H1 (cell line): ENCODE data around the gene MIPEP. TPM values are rescaled to one million over a fixed set of nuclear protein-coding genes. Genes with fewer than 3 reads are reported as not detected.

Experiments
- CTCF ChIA-PET: fragments of 300-600 bp; sonication (Branson Sonifier 250); formaldehyde crosslinking; loops from one replicate; lab custom pipeline; 2021; ENCODE audit not compliant: partially characterized antibody; lab: Charles Lee
- POLR2A ChIA-PET: fragments of 300-600 bp; sonication (Branson Sonifier 250); formaldehyde crosslinking; loops from one replicate; lab custom pipeline; 2021; ENCODE audit warnings: inconsistent platforms; ENCODE audit not compliant: partially characterized antibody; lab: Charles Lee
- DNase-seq, 2 experiments: peaks; one replicate each; pipeline versions ENCODE4 v3.0.0 to v3.0.0-alpha.2; 2010 to 2022; ENCODE audit warnings: low spot score in 2 of 2, low read depth in 1 of 2, mixed read lengths in 1 of 2
- FAIRE-seq: peaks from 2 replicates; lab custom pipeline; 2011; peaks lifted over from hg19 to GRCh38; lab: Jason Lieb, UNC
- H2AFZ ChIP-seq: 2 replicates; pipeline ENCODE4 v1.8.1; 2012; ENCODE audit warnings: low read length, inconsistent platforms
- H2AK5ac ChIP-seq: 2 replicates; pipeline ENCODE4 v1.6.1; 2013; ENCODE audit warnings: low read depth, low read length
- H2BK120ac ChIP-seq: replicated peaks from 2 replicates; pipeline ENCODE3; 2013; ENCODE audit warnings: low read depth, low read length, inconsistent platforms
- H2BK12ac ChIP-seq: 2 replicates; pipeline ENCODE4 v1.6.1; 2013; ENCODE audit warnings: low read depth, low read length
- H2BK15ac ChIP-seq: 2 replicates; pipeline ENCODE4 v1.6.1; 2013; ENCODE audit warnings: low read length
- H2BK20ac ChIP-seq: 2 replicates; pipeline ENCODE4 v1.6.1; 2013; ENCODE audit warnings: low read length
- H2BK5ac ChIP-seq: 2 replicates; pipeline ENCODE4 v1.6.1; 2013; ENCODE audit warnings: low read depth, low read length
- H3K14ac ChIP-seq: 2 replicates; pipeline ENCODE4 v1.6.1; 2013; ENCODE audit warnings: inconsistent platforms; ENCODE audit not compliant: insufficient read length
- H3K18ac ChIP-seq: 2 replicates; pipeline ENCODE4 v1.6.1; 2013; ENCODE audit warnings: low read length; ENCODE audit errors: extremely low read depth
- H3K23ac ChIP-seq: 2 replicates; pipeline ENCODE4 v1.6.1; 2013; ENCODE audit warnings: inconsistent platforms; ENCODE audit not compliant: insufficient read length
- H3K23me2 ChIP-seq: 2 replicates; pipeline ENCODE4 v1.6.1; 2013; ENCODE audit warnings: low read depth, low read length
- H3K27ac ChIP-seq: 2 replicates; pipeline ENCODE4 v1.6.1; 2011; ENCODE audit warnings: low read depth, low read length, inconsistent platforms
- H3K27me3 ChIP-seq, 4 experiments: replicated peaks in 1 of 4; 1 replicate in 1 of 4; 2 replicates in 3 of 4; pipeline versions ENCODE4 v1.6.1 to v1.8.1; 2011 to 2013; ENCODE audit warnings: low read length in 3 of 4, mild to moderate bottlenecking in 3 of 4, inconsistent platforms in 2 of 4, mixed read lengths in 2 of 4, moderate library complexity in 1 of 4; ENCODE audit not compliant: control insufficient read depth in 3 of 4, insufficient read depth in 3 of 4; ENCODE audit errors: extremely low read depth in 1 of 4
- H3K36me3 ChIP-seq, 4 experiments: 2 replicates each; pipeline versions ENCODE4 v1.6.1 to v1.8.1; 2011 to 2013; ENCODE audit warnings: mild to moderate bottlenecking in 4 of 4, low read length in 3 of 4, moderate library complexity in 2 of 4, control low read depth in 1 of 4, inconsistent platforms in 1 of 4; ENCODE audit not compliant: insufficient read depth in 4 of 4, control insufficient read depth in 2 of 4
- H3K4ac ChIP-seq: replicated peaks from 2 replicates; pipeline ENCODE3; 2013; ENCODE audit warnings: low read length, low read depth, mixed read lengths, inconsistent platforms; ENCODE audit not compliant: insufficient read length
- H3K4me1 ChIP-seq, 4 experiments: replicated peaks in 1 of 4; 1 replicate in 1 of 4; 2 replicates in 3 of 4; pipeline versions ENCODE4 v1.6.1 to v1.8.1; 2011 to 2013; ENCODE audit warnings: low read length in 3 of 4, inconsistent platforms in 2 of 4, mixed read lengths in 1 of 4; ENCODE audit not compliant: insufficient read depth in 4 of 4, control insufficient read depth in 3 of 4
- H3K4me2 ChIP-seq, 2 experiments: 2 replicates each; pipeline versions ENCODE4 v1.6.1 to v1.8.1; 2011 to 2013; ENCODE audit warnings: low read depth in 2 of 2, low read length in 2 of 2, control low read depth in 1 of 2, inconsistent platforms in 1 of 2, mild to moderate bottlenecking in 1 of 2; ENCODE audit not compliant: insufficient read depth in 1 of 2
- H3K4me3 ChIP-seq, 4 experiments: fragments of 200-600, 300-600 bp in 1 of 4; sonication (generic), shearing (Covaris generic), sonication (Bioruptor Twin) in 1 of 4; 2 replicates each; pipeline versions ENCODE4 v1.5.1 to v1.8.1; 2011 to 2016; ENCODE audit warnings: low read length in 4 of 4, low read depth in 3 of 4, control low read depth in 2 of 4, inconsistent platforms in 2 of 4, mild to moderate bottlenecking in 2 of 4, mixed read lengths in 1 of 4, moderate library complexity in 1 of 4; ENCODE audit not compliant: insufficient read depth in 2 of 4; ENCODE audit errors: extremely low read depth in 1 of 4
- H3K56ac ChIP-seq: replicated peaks from 2 replicates; pipeline ENCODE3; 2013; ENCODE audit warnings: low read depth, mild to moderate bottlenecking, mixed read lengths, low read length, inconsistent platforms; ENCODE audit not compliant: insufficient read length
- H3K79me1 ChIP-seq: 2 replicates; pipeline ENCODE4 v1.6.1; 2013; ENCODE audit warnings: low read depth, low read length, control low read depth
- H3K79me2 ChIP-seq, 2 experiments: 2 replicates each; pipeline versions ENCODE4 v1.6.1 to v1.8.1; 2012 to 2013; ENCODE audit warnings: low read length in 2 of 2, mild to moderate bottlenecking in 2 of 2, inconsistent platforms in 1 of 2; ENCODE audit not compliant: insufficient read depth in 2 of 2, control insufficient read depth in 1 of 2
- H3K9ac ChIP-seq, 4 experiments: replicated peaks in 1 of 4; 1 replicate in 1 of 4; 2 replicates in 3 of 4; pipeline versions ENCODE4 v1.6.1 to v1.8.1; 2011 to 2013; ENCODE audit warnings: low read depth in 3 of 4, low read length in 3 of 4, control low read depth in 2 of 4, mild to moderate bottlenecking in 2 of 4, moderate library complexity in 2 of 4, inconsistent platforms in 1 of 4; ENCODE audit errors: extremely low read depth in 1 of 4
- H3K9me3 ChIP-seq, 2 experiments: 2 replicates each; pipeline versions ENCODE4 v1.6.1 to v1.8.1; 2012 to 2013; ENCODE audit warnings: mild to moderate bottlenecking in 2 of 2, moderate library complexity in 2 of 2, control low read depth in 1 of 2, inconsistent platforms in 1 of 2, low read depth in 1 of 2, low read length in 1 of 2, mixed read lengths in 1 of 2; ENCODE audit not compliant: insufficient read depth in 2 of 2
- H4K20me1 ChIP-seq, 2 experiments: replicated peaks in 1 of 2; 2 replicates each; pipeline versions ENCODE3 to v1.8.1; 2011 to 2013; ENCODE audit warnings: inconsistent platforms in 2 of 2, low read length in 2 of 2, mild to moderate bottlenecking in 1 of 2; ENCODE audit not compliant: insufficient read depth in 2 of 2, control insufficient read depth in 1 of 2
- H4K5ac ChIP-seq: 2 replicates; pipeline ENCODE4 v1.6.1; 2013; ENCODE audit warnings: low read length, low read depth, mixed read lengths, inconsistent platforms; ENCODE audit not compliant: insufficient read length
- H4K8ac ChIP-seq: 2 replicates; pipeline ENCODE4 v1.8.0; 2013; ENCODE audit warnings: mild to moderate bottlenecking, moderate library complexity, low read length, inconsistent platforms; ENCODE audit not compliant: insufficient read depth; ENCODE audit errors: extremely low read depth
- H4K91ac ChIP-seq: replicated peaks from 2 replicates; pipeline ENCODE3; 2013; ENCODE audit warnings: low read length, mixed read lengths, inconsistent platforms; ENCODE audit not compliant: insufficient read length
- BCL11A ChIP-seq, 2 experiments: IDR thresholded peaks; one replicate each; pipeline ENCODE4 v1.6.1; 2011; ENCODE audit warnings: low read depth in 2 of 2, low read length in 2 of 2, mild to moderate bottlenecking in 2 of 2
- BRCA1 ChIP-seq: IDR thresholded peaks from 2 replicates; pipeline ENCODE4 v1.6.1; 2012; ENCODE audit warnings: low read depth, low read length, improper control_type of control experiment
- CTBP2 ChIP-seq: IDR thresholded peaks from 2 replicates; pipeline ENCODE4 v1.7.0; 2011; ENCODE audit warnings: borderline replicate concordance, mild to moderate bottlenecking, moderate library complexity, mixed read lengths, low read length; ENCODE audit not compliant: insufficient read depth, insufficient read length
- EP300 ChIP-seq, 2 experiments: IDR thresholded peaks; 1 replicate in 1 of 2; 2 replicates in 1 of 2; pipeline ENCODE4 v1.6.1; 2011 to 2012; ENCODE audit warnings: low read depth in 2 of 2, low read length in 2 of 2, mild to moderate bottlenecking in 2 of 2, borderline replicate concordance in 1 of 2, inconsistent platforms in 1 of 2, moderate library complexity in 1 of 2
- HDAC2 ChIP-seq, 2 experiments: fragments of 300-600 bp in 1 of 2; sonication (generic) in 1 of 2; IDR thresholded peaks; 2 replicates each; pipeline ENCODE4 v1.6.1; 2011 to 2012; ENCODE audit warnings: low read depth in 2 of 2, low read length in 2 of 2, mild to moderate bottlenecking in 2 of 2, moderate library complexity in 2 of 2, borderline replicate concordance in 1 of 2, inconsistent platforms in 1 of 2
- JUN ChIP-seq: IDR thresholded peaks from 2 replicates; pipeline ENCODE4 v1.6.1; 2011; ENCODE audit warnings: low read depth, mild to moderate bottlenecking, improper control_type of control experiment, low read length
- KDM5A ChIP-seq: fragments of 200-600 bp; IDR thresholded peaks from 2 replicates; pipeline ENCODE4 v1.7.1; 2012; ENCODE audit warnings: mild to moderate bottlenecking, low read length, inconsistent platforms, mixed read lengths
- SIN3A ChIP-seq, 2 experiments: IDR thresholded peaks in 1 of 2; conservative IDR thresholded peaks in 1 of 2; 2 replicates each; pipeline ENCODE4 v1.6.1; 2011 to 2012; ENCODE audit warnings: low read length in 2 of 2, improper control_type of control experiment in 1 of 2, low read depth in 1 of 2, mild to moderate bottlenecking in 1 of 2
- TAF1 ChIP-seq: IDR thresholded peaks from 2 replicates; pipeline ENCODE4 v1.6.1; 2011; ENCODE audit warnings: mild to moderate bottlenecking, low read depth, low read length
- ZNF274 ChIP-seq: IDR thresholded peaks from 2 replicates; pipeline ENCODE4 v1.7.0; 2012; ENCODE audit warnings: low read length, borderline replicate concordance; ENCODE audit errors: extremely low read depth
- WGBS, 2 experiments: shearing (Covaris generic) in 1 of 2; methylation state at CpG; one replicate each; pipeline versions ENCODE4 v1.1.6 to v1.1.7; 2013 to 2015; ENCODE audit warnings: low lambda C conversion rate in 2 of 2, mixed read lengths in 2 of 2, inconsistent platforms in 1 of 2, low coverage in 1 of 2, missing lambda C conversion rate in 1 of 2; ENCODE audit not compliant: insufficient replicate concordance in 2 of 2, insufficient coverage in 1 of 2, insufficient read length in 1 of 2; ENCODE audit errors: extremely low coverage in 1 of 2, missing lambda C conversion rate in 1 of 2; 5-methylcytosine and 5-hydroxymethylcytosine counted together
- polyA plus RNA-seq, 7 experiments: library from polyadenylated mRNA; depleted of rRNA in 3 of 7; stranded (reverse) in 5 of 7; unstranded in 2 of 7; fragments of >200 nt in 5 of 7; fragments of 200-250 nt in 2 of 7; gene quantifications; 1 replicate in 5 of 7; 2 replicates in 1 of 7; 4 replicates in 1 of 7; pipeline versions ENCODE4 v1.2.1 to v1.2.3, GENCODE V29; 2011 to 2013; ENCODE audit warnings: missing spikeins in 2 of 7, mixed read lengths in 2 of 7
- total RNA-seq: library from RNA; stranded (reverse); fragmentation: NEBNext Ultra II Directional; extraction: Animal tissue kit (Norgen Biotek cat#: 25700); gene quantifications from 2 replicates; pipeline ENCODE4 v1.2.1, GENCODE V29; 2021
- TF ChIP-seq, protein P1 (sequence below): IDR thresholded peaks from 2 replicates; pipeline ENCODE4 v1.6.1; 2011; ENCODE audit warnings: low read length, improper control_type of control experiment

The MIPEP gene
- total and polyA plus RNA-seq, 2 of the 8 experiments (the other 6 are each of a cell fraction or from before 2014, with no cell fraction given): 24.0 to 24.2 TPM

DNA sequence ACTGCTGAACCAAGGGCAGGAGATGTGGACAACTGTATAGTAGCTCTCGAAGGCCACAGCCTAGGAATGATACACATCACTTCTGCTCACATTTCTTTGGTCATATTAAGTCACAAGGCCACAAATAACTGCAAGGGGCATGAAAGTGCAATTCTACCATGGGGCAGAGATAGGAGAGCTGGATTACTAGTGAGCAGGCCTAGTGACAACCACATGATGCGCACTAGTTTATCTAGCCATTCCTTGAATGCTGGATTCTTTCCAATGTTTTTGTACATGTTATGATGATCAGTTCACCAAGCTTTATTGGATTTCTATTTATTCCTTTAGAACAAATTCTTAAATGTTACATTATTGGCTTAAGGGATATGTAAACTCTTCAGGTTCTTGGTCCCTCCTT is 100.7 kb downstream of the MIPEP start:
- Histone ChIP-seq H4K8ac (no peak overlapping the region), H3K4ac (no peak overlapping the region), H3K27ac (no peak overlapping the region), H2BK120ac (no peak overlapping the region), H3K36me3 (no peaks in the 10 kb centered on the region), H3K4me2 (no peak overlapping the region), H3K18ac (no peak overlapping the region), H3K4me3 (no peak overlapping the region), H3K56ac (no peak overlapping the region), H2BK12ac (no peak overlapping the region), H3K79me2 (no peaks in the 10 kb centered on the region), H4K20me1 (no peaks in the 10 kb centered on the region), H3K79me1 (no peaks in the 10 kb centered on the region), H3K4me1 (peaks cover 0 to 3% (median 0%) of the 10 kb centered on the region in 4 experiments; a peak in 1 of 7 replicates), H3K23ac (no peak overlapping the region), H3K14ac (no peak overlapping the region), H3K23me2 (no peaks in the 10 kb centered on the region), H3K9ac (no peak overlapping the region), H3K9me3 (no peaks in the 10 kb centered on the region), H4K5ac (no peak overlapping the region), H2AK5ac (no peak overlapping the region), H3K27me3 (no peaks in the 10 kb centered on the region), H4K91ac (no peak overlapping the region), H2BK15ac (no peak overlapping the region), H2BK20ac (no peak overlapping the region), H2BK5ac (no peak overlapping the region), H2AFZ (no peak overlapping the region)
- FAIRE-seq: no peak
- no peak for DNase-seq
- TF ChIP-seq KDM5A (no peak), SIN3A (conservative IDR thresholded peaks at IDR 0.05 in 1 of 2, IDR thresholded peaks at IDR 0.05 in 1 of 2; ENCODE audit: low read depth in 1 of 2, low read length in 2 of 2) (no peak), JUN (no peak), TAF1 (no peak), BRCA1 (no peak), CTBP2 (no peak), ZNF274 (no peak), HDAC2 (IDR thresholded peaks at IDR 0.05; ENCODE audit: borderline replicate concordance in 1 of 2, low read depth in 2 of 2, low read length in 2 of 2) (no peak), BCL11A (IDR thresholded peaks at IDR 0.05; ENCODE audit: low read depth in 2 of 2, low read length in 2 of 2) (no peak), EP300 (IDR thresholded peaks at IDR 0.05; ENCODE audit: borderline replicate concordance in 1 of 2, low read depth in 2 of 2, low read length in 2 of 2) (no peak)
- TF ChIP-seq, protein P1, sequence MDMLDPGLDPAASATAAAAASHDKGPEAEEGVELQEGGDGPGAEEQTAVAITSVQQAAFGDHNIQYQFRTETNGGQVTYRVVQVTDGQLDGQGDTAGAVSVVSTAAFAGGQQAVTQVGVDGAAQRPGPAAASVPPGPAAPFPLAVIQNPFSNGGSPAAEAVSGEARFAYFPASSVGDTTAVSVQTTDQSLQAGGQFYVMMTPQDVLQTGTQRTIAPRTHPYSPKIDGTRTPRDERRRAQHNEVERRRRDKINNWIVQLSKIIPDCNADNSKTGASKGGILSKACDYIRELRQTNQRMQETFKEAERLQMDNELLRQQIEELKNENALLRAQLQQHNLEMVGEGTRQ: no peak
- ChIA-PET POLR2A (no interaction called here), CTCF (interaction anchor here (0.8 to 1.2 kb wide), 2 partner anchors 10 to 16 kb away, joined by 3 to 4 read pairs; no protein-coding TSS in a partner anchor)
- WGBS, 2 experiments: 80% methylated on average over 2 of the region's 2 CpGs; no CpG with 5 or more reads in 1 of the 2 experiments
